H1 (cell line): ENCODE results near the gene USH2A.

Source experiments
- GABPA ChIP-seq: IDR thresholded peaks from 2 replicates; pipeline ENCODE4 v1.6.1; 2011; ENCODE audit warnings: mild to moderate bottlenecking, low read length, moderate library complexity, borderline replicate concordance; ENCODE audit not compliant: insufficient read depth
- PHF8 ChIP-seq: fragments of 200-600 bp; sonication (generic); conservative IDR thresholded peaks from 2 replicates; pipeline ENCODE4 v1.7.1; 2012; ENCODE audit warnings: low read depth, mild to moderate bottlenecking, inconsistent platforms, low read length, moderate library complexity
- YY1 ChIP-seq: IDR thresholded peaks from 2 replicates; pipeline ENCODE4 v1.6.1; 2011; ENCODE audit warnings: low read depth, mild to moderate bottlenecking, low read length

DNA sequence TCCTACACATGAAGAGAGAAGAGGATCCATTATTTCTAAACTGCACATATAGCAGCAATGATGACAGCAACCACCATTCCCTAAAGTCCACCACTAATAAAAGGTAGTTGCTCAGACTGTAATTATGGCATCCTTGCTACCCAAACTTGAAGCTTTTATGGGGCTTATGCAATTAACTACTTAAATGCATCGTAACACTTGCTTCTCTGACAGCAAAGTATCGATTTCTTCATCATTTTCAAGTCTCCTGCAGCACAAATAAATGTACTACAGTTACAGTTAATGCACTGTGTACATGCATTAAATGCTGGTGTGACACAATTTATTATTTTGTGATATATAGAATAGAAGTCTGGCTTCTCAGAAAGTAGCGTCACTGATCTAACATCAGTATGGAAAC, 241.7 kb downstream of the USH2A start:
- TF ChIP-seq YY1, result no peak
- TF ChIP-seq GABPA, result no peak
- no peak for TF ChIP-seq PHF8
